K562 (cell line): Measurements from ENCODE around the gene SPHK2. TPM values are rescaled to one million over a fixed set of nuclear protein-coding genes. Genes with fewer than 3 reads are reported as not detected.

Source experiments
- BACH1 ChIP-seq: fragments of 200-800 bp; sonication (Bioruptor generic); IDR thresholded peaks from 2 replicates; pipeline ENCODE4 v1.6.1; 2016; ENCODE audit warnings: missing genetic modification characterization, missing compliant biosample characterization
- HNRNPH1 ChIP-seq: fragments of 200-400 bp; formaldehyde crosslinking; optimal IDR thresholded peaks from 2 replicates; pipeline ENCODE3; 2017; ENCODE audit warnings: low read depth, mild to moderate bottlenecking, low read length, moderate library complexity
- NELFE ChIP-seq: IDR thresholded peaks from 2 replicates; pipeline ENCODE4 v1.6.1; 2011; ENCODE audit warnings: mild to moderate bottlenecking; ENCODE audit not compliant: insufficient read depth, insufficient read length
- SP1 ChIP-seq: sonication (generic); formaldehyde crosslinking; IDR thresholded peaks from 2 replicates; pipeline ENCODE4 v1.8.1; 2022; ENCODE audit warnings: mild to moderate bottlenecking, missing genetic modification reagents
- STAG1 ChIP-seq: sonication (generic); formaldehyde crosslinking; IDR thresholded peaks from 2 replicates; pipeline ENCODE4 v1.5.0; 2020; ENCODE audit warnings: missing genetic modification reagents, borderline replicate concordance
- ZNF121 ChIP-seq: sonication (generic); formaldehyde crosslinking; conservative IDR thresholded peaks from 2 replicates; pipeline ENCODE4 v1.8.0; 2022; ENCODE audit warnings: missing genetic modification reagents
- ZNF311 ChIP-seq: fragments of 250-450 bp; sonication (Bioruptor Pico); IDR thresholded peaks from 2 replicates; pipeline ENCODE4 v1.4.0; 2020; ENCODE audit warnings: mild to moderate bottlenecking, moderate library complexity
- ZNF384 ChIP-seq: IDR thresholded peaks from 2 replicates; pipeline ENCODE4 v1.6.1; 2012; ENCODE audit warnings: low read depth, low read length, improper control_type of control experiment
- polyA plus RNA-seq, 8 experiments: library from polyadenylated mRNA; depleted of rRNA in 4 of 8; stranded (reverse) in 5 of 8; unstranded in 3 of 8; fragments of >200 nt; fragmentation: Nextera tagmentation in 2 of 8; fragmentation: Illumina TruSeq in 1 of 8; extraction: Ambion mirVana in 2 of 8; extraction: Trizol in 1 of 8; gene quantifications; 2 replicates each; pipeline versions ENCODE4 v1.2.1 to v1.2.3, GENCODE V29; 2011 to 2014; ENCODE audit warnings: inconsistent platforms in 1 of 8, missing spikeins in 1 of 8
- total RNA-seq, 7 experiments: library from RNA; depleted of rRNA in 6 of 7; stranded (reverse); fragments of >200 nt in 6 of 7; fragmentation: Illumina TruSeq in 2 of 7; extraction: Trizol in 2 of 7; gene quantifications; 2 replicates each; pipeline versions ENCODE4 v1.2.1 to v1.2.3, GENCODE V29; 2011 to 2021; ENCODE audit warnings: low replicate concordance in 1 of 7
- TF ChIP-seq, protein P1 (sequence below): fragments of 200-800 bp; sonication (Bioruptor generic); IDR thresholded peaks from 2 replicates; pipeline ENCODE4 v1.6.1; 2016; ENCODE audit warnings: missing genetic modification characterization, missing compliant biosample characterization
- TF ChIP-seq, protein P2 (sequence below), 3 experiments: IDR thresholded peaks in 2 of 3; conservative IDR thresholded peaks in 1 of 3; 2 replicates each; pipeline ENCODE4 v1.5.1; 2011 to 2012; ENCODE audit warnings: low read length in 3 of 3, mild to moderate bottlenecking in 3 of 3, control low read depth in 2 of 3, improper control_type of control experiment in 1 of 3, inconsistent platforms in 1 of 3, low read depth in 1 of 3, mixed read lengths in 1 of 3, moderate library complexity in 1 of 3; ENCODE audit not compliant: insufficient read depth in 2 of 3
- TF ChIP-seq, protein P3 (sequence below): sonication (generic); formaldehyde crosslinking; IDR thresholded peaks from 2 replicates; pipeline ENCODE4 v1.5.0; 2020; ENCODE audit warnings: missing genetic modification reagents

SPHK2 gene
- total and polyA plus RNA-seq, 9 of the 15 experiments (the other 6 are each of a cell fraction or from before 2014, with no cell fraction given) = 0.10 to 15.2 (median 2.9) TPM

DNA sequence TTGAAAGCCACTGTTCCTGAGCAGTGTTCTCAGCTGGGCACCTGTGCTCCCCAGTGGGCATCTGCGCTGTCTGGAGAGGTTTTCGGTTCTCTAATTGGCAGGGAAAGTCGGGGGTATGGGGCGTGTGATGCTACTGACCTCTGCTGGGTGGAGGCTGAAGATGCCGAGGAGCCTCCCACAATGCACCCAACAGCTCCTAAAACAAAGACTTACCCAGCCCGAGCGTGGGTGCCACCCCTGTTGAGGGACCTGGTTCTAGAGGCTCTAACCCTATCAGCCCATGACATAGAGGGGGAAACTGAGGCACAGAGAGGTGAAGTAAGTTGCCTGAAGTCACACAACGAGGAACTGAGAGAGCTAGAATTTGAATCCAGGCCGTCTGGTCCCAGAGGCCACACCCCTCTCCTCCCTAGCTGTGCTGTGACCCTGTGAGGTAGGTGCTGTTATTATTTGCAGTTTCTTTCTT, 10.5 kb upstream of the SPHK2 start (continued):
- TF ChIP-seq, protein P1, sequence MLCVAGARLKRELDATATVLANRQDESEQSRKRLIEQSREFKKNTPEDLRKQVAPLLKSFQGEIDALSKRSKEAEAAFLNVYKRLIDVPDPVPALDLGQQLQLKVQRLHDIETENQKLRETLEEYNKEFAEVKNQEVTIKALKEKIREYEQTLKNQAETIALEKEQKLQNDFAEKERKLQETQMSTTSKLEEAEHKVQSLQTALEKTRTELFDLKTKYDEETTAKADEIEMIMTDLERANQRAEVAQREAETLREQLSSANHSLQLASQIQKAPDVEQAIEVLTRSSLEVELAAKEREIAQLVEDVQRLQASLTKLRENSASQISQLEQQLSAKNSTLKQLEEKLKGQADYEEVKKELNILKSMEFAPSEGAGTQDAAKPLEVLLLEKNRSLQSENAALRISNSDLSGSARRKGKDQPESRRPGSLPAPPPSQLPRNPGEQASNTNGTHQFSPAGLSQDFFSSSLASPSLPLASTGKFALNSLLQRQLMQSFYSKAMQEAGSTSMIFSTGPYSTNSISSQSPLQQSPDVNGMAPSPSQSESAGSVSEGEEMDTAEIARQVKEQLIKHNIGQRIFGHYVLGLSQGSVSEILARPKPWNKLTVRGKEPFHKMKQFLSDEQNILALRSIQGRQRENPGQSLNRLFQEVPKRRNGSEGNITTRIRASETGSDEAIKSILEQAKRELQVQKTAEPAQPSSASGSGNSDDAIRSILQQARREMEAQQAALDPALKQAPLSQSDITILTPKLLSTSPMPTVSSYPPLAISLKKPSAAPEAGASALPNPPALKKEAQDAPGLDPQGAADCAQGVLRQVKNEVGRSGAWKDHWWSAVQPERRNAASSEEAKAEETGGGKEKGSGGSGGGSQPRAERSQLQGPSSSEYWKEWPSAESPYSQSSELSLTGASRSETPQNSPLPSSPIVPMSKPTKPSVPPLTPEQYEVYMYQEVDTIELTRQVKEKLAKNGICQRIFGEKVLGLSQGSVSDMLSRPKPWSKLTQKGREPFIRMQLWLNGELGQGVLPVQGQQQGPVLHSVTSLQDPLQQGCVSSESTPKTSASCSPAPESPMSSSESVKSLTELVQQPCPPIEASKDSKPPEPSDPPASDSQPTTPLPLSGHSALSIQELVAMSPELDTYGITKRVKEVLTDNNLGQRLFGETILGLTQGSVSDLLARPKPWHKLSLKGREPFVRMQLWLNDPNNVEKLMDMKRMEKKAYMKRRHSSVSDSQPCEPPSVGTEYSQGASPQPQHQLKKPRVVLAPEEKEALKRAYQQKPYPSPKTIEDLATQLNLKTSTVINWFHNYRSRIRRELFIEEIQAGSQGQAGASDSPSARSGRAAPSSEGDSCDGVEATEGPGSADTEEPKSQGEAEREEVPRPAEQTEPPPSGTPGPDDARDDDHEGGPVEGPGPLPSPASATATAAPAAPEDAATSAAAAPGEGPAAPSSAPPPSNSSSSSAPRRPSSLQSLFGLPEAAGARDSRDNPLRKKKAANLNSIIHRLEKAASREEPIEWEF = no peak
- TF ChIP-seq, protein P2, sequence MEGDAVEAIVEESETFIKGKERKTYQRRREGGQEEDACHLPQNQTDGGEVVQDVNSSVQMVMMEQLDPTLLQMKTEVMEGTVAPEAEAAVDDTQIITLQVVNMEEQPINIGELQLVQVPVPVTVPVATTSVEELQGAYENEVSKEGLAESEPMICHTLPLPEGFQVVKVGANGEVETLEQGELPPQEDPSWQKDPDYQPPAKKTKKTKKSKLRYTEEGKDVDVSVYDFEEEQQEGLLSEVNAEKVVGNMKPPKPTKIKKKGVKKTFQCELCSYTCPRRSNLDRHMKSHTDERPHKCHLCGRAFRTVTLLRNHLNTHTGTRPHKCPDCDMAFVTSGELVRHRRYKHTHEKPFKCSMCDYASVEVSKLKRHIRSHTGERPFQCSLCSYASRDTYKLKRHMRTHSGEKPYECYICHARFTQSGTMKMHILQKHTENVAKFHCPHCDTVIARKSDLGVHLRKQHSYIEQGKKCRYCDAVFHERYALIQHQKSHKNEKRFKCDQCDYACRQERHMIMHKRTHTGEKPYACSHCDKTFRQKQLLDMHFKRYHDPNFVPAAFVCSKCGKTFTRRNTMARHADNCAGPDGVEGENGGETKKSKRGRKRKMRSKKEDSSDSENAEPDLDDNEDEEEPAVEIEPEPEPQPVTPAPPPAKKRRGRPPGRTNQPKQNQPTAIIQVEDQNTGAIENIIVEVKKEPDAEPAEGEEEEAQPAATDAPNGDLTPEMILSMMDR (IDR thresholded peaks at IDR 0.05 in 2 of 3, conservative IDR thresholded peaks at IDR 0.05 in 1 of 3; ENCODE audit: insufficient read depth in 2 of 3, low read depth in 1 of 3, low read length in 3 of 3) = peak; percentile 79 to 87 (median 81)
- TF ChIP-seq ZNF121 (CRISPR knock-in tag) = no peak
- no peak for TF ChIP-seq BACH1 (tag)
- TF ChIP-seq ZNF384 = no peak
- TF ChIP-seq, protein P3, sequence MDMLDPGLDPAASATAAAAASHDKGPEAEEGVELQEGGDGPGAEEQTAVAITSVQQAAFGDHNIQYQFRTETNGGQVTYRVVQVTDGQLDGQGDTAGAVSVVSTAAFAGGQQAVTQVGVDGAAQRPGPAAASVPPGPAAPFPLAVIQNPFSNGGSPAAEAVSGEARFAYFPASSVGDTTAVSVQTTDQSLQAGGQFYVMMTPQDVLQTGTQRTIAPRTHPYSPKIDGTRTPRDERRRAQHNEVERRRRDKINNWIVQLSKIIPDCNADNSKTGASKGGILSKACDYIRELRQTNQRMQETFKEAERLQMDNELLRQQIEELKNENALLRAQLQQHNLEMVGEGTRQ (CRISPR knock-in tag) = no peak
- no peak for TF ChIP-seq ZNF311
- TF ChIP-seq HNRNPH1 = no peak
- TF ChIP-seq STAG1 (CRISPR knock-in tag) = peak; percentile 73; the same call in 1 of the 2 replicates
- no peak for TF ChIP-seq NELFE
- TF ChIP-seq SP1 (CRISPR knock-in tag) = peak; percentile 53; the same call in 1 of the 2 replicates
